SH-SY5Y (cell line): ENCODE measurements around the gene MEIS3.

Source experiments
- GATA2 ChIP-seq: IDR thresholded peaks from 2 replicates; pipeline ENCODE4 v1.6.1; 2011; ENCODE audit warnings: mild to moderate bottlenecking, low read depth, low read length
- GATA3 ChIP-seq: IDR thresholded peaks from 2 replicates; pipeline ENCODE4 v1.6.1; 2011; ENCODE audit warnings: low read depth, mild to moderate bottlenecking, low read length, moderate library complexity

DNA sequence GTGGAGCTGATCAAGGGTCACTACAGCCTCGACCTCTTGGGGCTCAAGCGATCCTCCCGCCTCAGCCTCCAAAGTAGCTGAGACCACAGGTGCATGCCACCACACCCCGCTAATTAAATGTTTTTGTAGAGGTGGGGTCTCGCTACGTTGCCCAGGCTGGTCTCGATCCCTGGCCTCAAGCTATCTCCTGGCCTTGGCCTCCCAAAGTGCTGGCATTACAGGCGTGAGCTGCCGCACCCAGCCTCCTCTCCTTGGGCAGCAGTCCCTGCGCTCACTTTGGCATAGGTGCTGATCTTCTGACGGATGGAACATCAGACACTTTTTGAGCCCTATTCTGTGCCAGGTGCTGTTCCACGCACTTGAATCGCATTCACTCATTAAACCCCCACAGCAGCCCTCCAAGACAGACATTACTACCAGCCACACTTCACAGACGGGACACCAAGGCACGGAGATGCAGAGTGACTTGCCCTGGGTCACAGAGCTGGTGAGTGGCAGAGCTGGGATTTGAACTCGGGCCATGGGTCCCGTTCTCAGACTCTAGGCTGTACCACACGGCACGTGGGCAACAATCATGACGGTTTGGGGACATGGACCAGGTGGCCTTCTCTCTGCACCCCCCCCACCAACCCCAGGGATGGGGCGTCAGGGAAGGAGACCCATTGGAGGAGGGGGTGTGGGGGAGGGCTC, 3.2 kb downstream of the MEIS3 start:
- TF ChIP-seq GATA3 (no peak), GATA2 (no peak)
